Keratinocyte (primary cell): Measurements from ENCODE around the gene PVALB. TPM values are rescaled to one million over a fixed set of nuclear protein-coding genes. Genes with fewer than 3 reads are reported as not detected.

Experiments used
- DNase-seq: peaks from one replicate; pipeline ENCODE4 v3.0.0-alpha.2; 2011; ENCODE audit warnings: low read depth, missing footprints, low spot score
- FAIRE-seq: peaks from 2 replicates; lab custom pipeline; 2011; peaks lifted over from hg19 to GRCh38; lab: Jason Lieb, UNC
- H2AFZ ChIP-seq: 2 replicates; pipeline ENCODE4 v1.6.0; 2012; ENCODE audit warnings: low read length, control low read depth, inconsistent platforms; ENCODE audit not compliant: control insufficient read depth
- H3K27ac ChIP-seq: 2 replicates; pipeline ENCODE4 v1.5.1; 2011; ENCODE audit warnings: low read length; ENCODE audit not compliant: control insufficient read depth, insufficient read depth
- H3K27me3 ChIP-seq: 3 replicates; pipeline ENCODE4 v1.6.0; 2011; ENCODE audit warnings: low read length; ENCODE audit not compliant: control insufficient read depth, insufficient read depth; ENCODE audit errors: extremely low read depth
- H3K36me3 ChIP-seq, 2 experiments: 2 replicates in 1 of 2; 3 replicates in 1 of 2; pipeline ENCODE4 v1.5.1; 2011; ENCODE audit warnings: low read length in 2 of 2, mild to moderate bottlenecking in 1 of 2; ENCODE audit not compliant: control insufficient read depth in 2 of 2, insufficient read depth in 2 of 2; ENCODE audit errors: extremely low read depth in 1 of 2
- H3K4me1 ChIP-seq: 3 replicates; pipeline ENCODE4 v1.5.1; 2011; ENCODE audit warnings: low read length; ENCODE audit not compliant: control insufficient read depth, insufficient read depth; ENCODE audit errors: extremely low read depth
- H3K4me2 ChIP-seq: 3 replicates; pipeline ENCODE4 v1.6.0; 2011; ENCODE audit warnings: low read depth, low read length; ENCODE audit not compliant: control insufficient read depth, insufficient read depth; ENCODE audit errors: extremely low read depth
- H3K4me3 ChIP-seq, 3 experiments: fragments of 200-600 bp in 1 of 3; sonication (generic) in 1 of 3; 2 replicates in 2 of 3; 3 replicates in 1 of 3; pipeline ENCODE4 v1.5.1; 2011 to 2016; ENCODE audit warnings: low read length in 3 of 3, mild to moderate bottlenecking in 3 of 3, control low read depth in 2 of 3, inconsistent platforms in 1 of 3, low read depth in 1 of 3, mixed read lengths in 1 of 3, mixed run types in 1 of 3, moderate library complexity in 1 of 3; ENCODE audit not compliant: control insufficient read depth in 2 of 3, insufficient read depth in 2 of 3; ENCODE audit errors: extremely low read depth in 1 of 3
- H3K79me2 ChIP-seq: 2 replicates; pipeline ENCODE4 v1.6.0; 2012; ENCODE audit warnings: low read length; ENCODE audit not compliant: control insufficient read depth, insufficient read depth
- H3K9ac ChIP-seq: 3 replicates; pipeline ENCODE4 v1.6.0; 2011; ENCODE audit warnings: low read length; ENCODE audit not compliant: control insufficient read depth, insufficient read depth; ENCODE audit errors: extremely low read depth
- H3K9me1 ChIP-seq: 3 replicates; pipeline ENCODE4 v1.6.0; 2011; ENCODE audit warnings: low read length; ENCODE audit not compliant: control insufficient read depth, insufficient read depth; ENCODE audit errors: extremely low read depth
- H3K9me3 ChIP-seq: 2 replicates; pipeline ENCODE4 v1.5.1; 2012; ENCODE audit warnings: low read depth, low read length; ENCODE audit not compliant: control insufficient read depth
- H4K20me1 ChIP-seq: 3 replicates; pipeline ENCODE4 v1.6.0; 2011; ENCODE audit warnings: low read length; ENCODE audit not compliant: control insufficient read depth, insufficient read depth; ENCODE audit errors: extremely low read depth
- EZH2 ChIP-seq: IDR thresholded peaks from one replicate; pipeline ENCODE4 v1.6.1; 2012; ENCODE audit warnings: inconsistent platforms, mild to moderate bottlenecking, low read length, moderate library complexity
- dilution Hi-C: fragments of 300-500 bp; cut with MboI; formaldehyde crosslinking; loops from one replicate; pipeline ENCODE4 v1.7.0; 2020; ENCODE audit warnings: low sequenced_read_pairs; ENCODE audit not compliant: extremely low pct_ligation_motif_present
- polyA plus RNA-seq, 5 experiments: library from polyadenylated mRNA; depleted of rRNA in 3 of 5; stranded (reverse) in 3 of 5; stranded (forward) in 1 of 5; unstranded in 1 of 5; fragments of >200 nt; gene quantifications; 1 replicate in 1 of 5; 2 replicates in 3 of 5; 3 replicates in 1 of 5; pipeline versions ENCODE4 v1.2.1 to v1.2.3, GENCODE V29; 2011 to 2012; ENCODE audit warnings: missing spikeins in 2 of 5, low read depth in 1 of 5, low replicate concordance in 1 of 5
- TF ChIP-seq, protein P1 (sequence below), 3 experiments: IDR thresholded peaks in 1 of 3; conservative IDR thresholded peaks in 1 of 3; optimal IDR thresholded peaks in 1 of 3; 2 replicates in 2 of 3; 3 replicates in 1 of 3; pipeline versions ENCODE3 to v1.5.1; 2011; ENCODE audit warnings: low read length in 3 of 3, mild to moderate bottlenecking in 3 of 3, moderate library complexity in 2 of 3, control low read depth in 1 of 3, inconsistent platforms in 1 of 3; ENCODE audit not compliant: insufficient read depth in 2 of 3; ENCODE audit errors: extremely low read depth in 1 of 3

The PVALB gene
- polyA plus RNA-seq, 1 donor (not counting 4 experiments of a cell fraction or from before 2014, with no cell fraction given), result not detected

DNA sequence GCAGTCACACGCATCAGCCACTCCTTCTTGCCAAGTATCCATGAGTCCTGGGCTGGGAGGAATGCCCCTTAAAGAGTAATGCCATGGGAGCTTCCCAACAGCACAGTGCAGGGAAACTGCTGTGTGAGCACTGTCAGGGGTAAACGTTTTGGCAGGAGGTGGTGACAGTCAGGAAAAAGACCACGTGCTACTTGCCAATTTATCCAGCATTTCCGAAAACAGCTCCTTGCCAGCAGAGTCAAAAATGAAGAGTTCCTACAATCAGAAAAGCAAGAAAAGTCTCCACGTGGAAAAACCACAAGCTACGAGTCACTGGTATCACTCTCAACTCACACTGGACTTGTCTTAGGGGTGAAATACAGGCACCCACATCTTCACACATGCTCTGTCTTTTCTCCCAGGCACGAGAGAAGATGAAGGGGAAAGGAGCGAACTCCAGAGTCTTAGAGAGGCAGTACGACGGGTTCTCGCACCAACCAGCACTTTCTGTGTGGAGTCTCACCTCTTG lies 50.8 kb downstream of the PVALB start:
- TF ChIP-seq, protein P1, sequence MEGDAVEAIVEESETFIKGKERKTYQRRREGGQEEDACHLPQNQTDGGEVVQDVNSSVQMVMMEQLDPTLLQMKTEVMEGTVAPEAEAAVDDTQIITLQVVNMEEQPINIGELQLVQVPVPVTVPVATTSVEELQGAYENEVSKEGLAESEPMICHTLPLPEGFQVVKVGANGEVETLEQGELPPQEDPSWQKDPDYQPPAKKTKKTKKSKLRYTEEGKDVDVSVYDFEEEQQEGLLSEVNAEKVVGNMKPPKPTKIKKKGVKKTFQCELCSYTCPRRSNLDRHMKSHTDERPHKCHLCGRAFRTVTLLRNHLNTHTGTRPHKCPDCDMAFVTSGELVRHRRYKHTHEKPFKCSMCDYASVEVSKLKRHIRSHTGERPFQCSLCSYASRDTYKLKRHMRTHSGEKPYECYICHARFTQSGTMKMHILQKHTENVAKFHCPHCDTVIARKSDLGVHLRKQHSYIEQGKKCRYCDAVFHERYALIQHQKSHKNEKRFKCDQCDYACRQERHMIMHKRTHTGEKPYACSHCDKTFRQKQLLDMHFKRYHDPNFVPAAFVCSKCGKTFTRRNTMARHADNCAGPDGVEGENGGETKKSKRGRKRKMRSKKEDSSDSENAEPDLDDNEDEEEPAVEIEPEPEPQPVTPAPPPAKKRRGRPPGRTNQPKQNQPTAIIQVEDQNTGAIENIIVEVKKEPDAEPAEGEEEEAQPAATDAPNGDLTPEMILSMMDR (optimal IDR thresholded peaks at IDR 0.05 in 1 of 3, IDR thresholded peaks at IDR 0.05 in 1 of 3, conservative IDR thresholded peaks at IDR 0.05 in 1 of 3; ENCODE audit: extremely low read depth in 1 of 3, insufficient read depth in 2 of 3, low read length in 3 of 3), result no peak
- no peak for TF ChIP-seq EZH2
- H3K27ac ChIP-seq, result no peak overlapping the region
- H3K4me1 ChIP-seq, result peaks cover 17% of the 10 kb centered on the region
- H4K20me1 ChIP-seq, result no peaks in the 10 kb centered on the region
- H3K4me3 ChIP-seq, result no peak overlapping the region
- no peaks in the 10 kb centered on the region for H3K27me3 ChIP-seq
- H3K36me3 ChIP-seq, result peaks cover 0 to 1% of the 10 kb centered on the region in 2 experiments
- H3K79me2 ChIP-seq, result no peaks in the 10 kb centered on the region
- H2AFZ ChIP-seq, result no peak overlapping the region
- peak; percentile 77 for FAIRE-seq
- H3K4me2 ChIP-seq, result no peak overlapping the region
- H3K9ac ChIP-seq, result no peak overlapping the region
- no peak for DNase-seq
- H3K9me3 ChIP-seq, result no peaks in the 10 kb centered on the region
- peaks cover 2% of the 10 kb centered on the region for H3K9me1 ChIP-seq
- dilution Hi-C loops, result no loop called here

DNA sequence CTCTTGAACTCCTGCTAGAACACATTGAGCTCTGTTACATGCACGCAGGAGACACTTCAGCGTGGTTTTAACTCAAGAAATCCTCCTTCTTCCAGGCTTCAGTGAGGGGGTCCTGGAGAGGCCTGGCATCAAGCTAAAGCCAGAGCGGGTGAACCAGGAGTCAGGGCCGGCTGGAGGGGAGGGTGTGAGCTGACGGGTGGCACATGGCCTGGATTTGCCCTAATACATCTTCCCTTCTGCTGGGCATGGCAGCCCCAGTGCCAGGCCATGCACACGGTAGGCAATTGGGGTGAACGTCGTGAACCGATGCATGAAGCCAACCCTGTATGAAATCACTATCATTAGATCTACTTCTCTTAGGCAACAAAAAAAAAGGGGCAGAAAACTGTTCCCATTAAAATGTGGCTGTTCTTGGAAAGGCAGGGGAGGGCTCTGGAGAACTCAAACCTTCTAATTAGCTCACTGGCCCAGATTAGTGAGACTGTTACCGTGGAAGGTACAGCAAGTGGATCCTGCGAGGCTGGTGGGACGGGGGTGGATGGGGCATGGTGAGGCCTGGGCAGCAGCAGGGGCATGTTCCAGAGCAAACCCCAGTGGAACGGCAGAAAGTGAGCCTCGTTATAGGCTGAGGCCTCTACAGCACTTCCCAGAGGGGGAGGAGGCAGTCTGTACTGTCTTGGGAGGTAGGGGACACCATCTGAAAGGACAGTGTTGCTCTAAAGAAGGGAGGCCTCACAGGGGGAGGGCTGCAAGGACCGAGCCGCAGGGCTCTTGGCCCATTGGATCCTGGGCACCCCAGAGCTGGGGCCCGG lies 51.5 kb downstream of the PVALB start:
- H4K20me1 ChIP-seq, result no peaks in the 10 kb centered on the region
- H3K27me3 ChIP-seq, result no peaks in the 10 kb centered on the region
- peaks cover 0 to 1% of the 10 kb centered on the region in 2 experiments for H3K36me3 ChIP-seq
- H3K4me3 ChIP-seq, result no peak overlapping the region
- DNase-seq (no peak), FAIRE-seq (no peak)
- peaks cover 17% of the 10 kb centered on the region for H3K4me1 ChIP-seq
- TF ChIP-seq, protein P1 (optimal IDR thresholded peaks at IDR 0.05 in 1 of 3, IDR thresholded peaks at IDR 0.05 in 1 of 3, conservative IDR thresholded peaks at IDR 0.05 in 1 of 3; ENCODE audit: extremely low read depth in 1 of 3, insufficient read depth in 2 of 3, low read length in 3 of 3), result no peak
- no peak for TF ChIP-seq EZH2
- no peaks in the 10 kb centered on the region for H3K79me2 ChIP-seq
- H2AFZ ChIP-seq, result no peak overlapping the region
- H3K9me3 ChIP-seq, result no peaks in the 10 kb centered on the region
- peaks cover 2% of the 10 kb centered on the region for H3K9me1 ChIP-seq
- dilution Hi-C loops, result no loop called here
- no peak overlapping the region for H3K4me2 ChIP-seq
- no peak overlapping the region for H3K27ac ChIP-seq
- H3K9ac ChIP-seq, result no peak overlapping the region
